ENCODE measurements around the gene CCT2.

DNA sequence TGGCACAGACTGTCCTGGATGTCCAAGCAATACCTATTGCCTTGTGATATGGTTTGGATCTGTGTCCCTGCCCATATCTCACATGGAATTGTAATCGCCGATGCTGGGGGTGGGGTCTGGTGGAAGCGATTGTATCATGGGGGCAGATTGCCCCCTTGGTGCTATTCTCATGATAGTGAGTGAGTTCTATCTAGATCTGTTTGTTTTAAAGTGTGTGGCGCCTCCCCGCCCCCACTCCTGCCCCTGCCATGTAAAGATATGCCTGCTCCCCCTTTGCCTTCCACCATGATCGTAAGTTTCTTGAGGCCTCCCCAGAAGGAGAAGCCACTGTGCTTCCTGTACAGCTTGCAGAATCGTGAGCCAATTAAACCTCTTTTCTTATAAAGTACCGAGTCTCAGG, 42.2 kb downstream of the CCT2 start:
- TF ChIP-seq, protein P1, sequence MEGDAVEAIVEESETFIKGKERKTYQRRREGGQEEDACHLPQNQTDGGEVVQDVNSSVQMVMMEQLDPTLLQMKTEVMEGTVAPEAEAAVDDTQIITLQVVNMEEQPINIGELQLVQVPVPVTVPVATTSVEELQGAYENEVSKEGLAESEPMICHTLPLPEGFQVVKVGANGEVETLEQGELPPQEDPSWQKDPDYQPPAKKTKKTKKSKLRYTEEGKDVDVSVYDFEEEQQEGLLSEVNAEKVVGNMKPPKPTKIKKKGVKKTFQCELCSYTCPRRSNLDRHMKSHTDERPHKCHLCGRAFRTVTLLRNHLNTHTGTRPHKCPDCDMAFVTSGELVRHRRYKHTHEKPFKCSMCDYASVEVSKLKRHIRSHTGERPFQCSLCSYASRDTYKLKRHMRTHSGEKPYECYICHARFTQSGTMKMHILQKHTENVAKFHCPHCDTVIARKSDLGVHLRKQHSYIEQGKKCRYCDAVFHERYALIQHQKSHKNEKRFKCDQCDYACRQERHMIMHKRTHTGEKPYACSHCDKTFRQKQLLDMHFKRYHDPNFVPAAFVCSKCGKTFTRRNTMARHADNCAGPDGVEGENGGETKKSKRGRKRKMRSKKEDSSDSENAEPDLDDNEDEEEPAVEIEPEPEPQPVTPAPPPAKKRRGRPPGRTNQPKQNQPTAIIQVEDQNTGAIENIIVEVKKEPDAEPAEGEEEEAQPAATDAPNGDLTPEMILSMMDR (IDR thresholded peaks at IDR 0.05), result no peak
- TF ChIP-seq POLR2A (IDR thresholded peaks at IDR 0.05), result no peak
